Keratinocyte (primary cell): Measurements from ENCODE around the gene CTXND1.
"Not testable (repeated sequence)": the region's sequence is repeated elsewhere in the genome, so short reads cannot be mapped to it uniquely, and the experiment has no call there.

Source experiments
- CTCF ChIP-seq, 3 experiments: IDR thresholded peaks in 1 of 3; conservative IDR thresholded peaks in 1 of 3; optimal IDR thresholded peaks in 1 of 3; 2 replicates in 2 of 3; 3 replicates in 1 of 3; pipeline versions ENCODE3 to v1.5.1; 2011; ENCODE audit warnings: low read length in 3 of 3, mild to moderate bottlenecking in 3 of 3, moderate library complexity in 2 of 3, control low read depth in 1 of 3, inconsistent platforms in 1 of 3; ENCODE audit not compliant: insufficient read depth in 2 of 3; ENCODE audit errors: extremely low read depth in 1 of 3
- EZH2 ChIP-seq: IDR thresholded peaks from one replicate; pipeline ENCODE4 v1.6.1; 2012; ENCODE audit warnings: inconsistent platforms, mild to moderate bottlenecking, low read length, moderate library complexity

- not testable (repeated sequence) for TF ChIP-seq CTCF (optimal IDR thresholded peaks at IDR 0.05 in 1 of 3, IDR thresholded peaks at IDR 0.05 in 1 of 3, conservative IDR thresholded peaks at IDR 0.05 in 1 of 3; ENCODE audit: extremely low read depth in 1 of 3, insufficient read depth in 2 of 3, low read length in 3 of 3); EZH2
Observed at GRCh38 chr15:80155378-80156175, 96.4 kb downstream of the CTXND1 start.
